Stimulated activated CD8-positive, alpha-beta memory T cell treated with anti-CD3 and anti-CD28 coated beads, Interleukin-7, amount 100 ng/mL, for 1 hour (primary cell): ENCODE measurements around the gene KCNE1.
"Not testable (repeated sequence)": the region's sequence is repeated elsewhere in the genome, so short reads cannot be mapped to it uniquely, and the experiment has no call there.

Experiments
- DNase-seq, 2 donors: peaks; one replicate each; pipeline ENCODE4 v3.0.0-alpha.2; 2020; ENCODE audit warnings: low read depth in 2 of 2

KCNE1 gene

GRCh38 chr21:34417448-34418077 is 94.4 kb downstream of the KCNE1 start:
- DNase-seq: not testable (repeated sequence)

DNA sequence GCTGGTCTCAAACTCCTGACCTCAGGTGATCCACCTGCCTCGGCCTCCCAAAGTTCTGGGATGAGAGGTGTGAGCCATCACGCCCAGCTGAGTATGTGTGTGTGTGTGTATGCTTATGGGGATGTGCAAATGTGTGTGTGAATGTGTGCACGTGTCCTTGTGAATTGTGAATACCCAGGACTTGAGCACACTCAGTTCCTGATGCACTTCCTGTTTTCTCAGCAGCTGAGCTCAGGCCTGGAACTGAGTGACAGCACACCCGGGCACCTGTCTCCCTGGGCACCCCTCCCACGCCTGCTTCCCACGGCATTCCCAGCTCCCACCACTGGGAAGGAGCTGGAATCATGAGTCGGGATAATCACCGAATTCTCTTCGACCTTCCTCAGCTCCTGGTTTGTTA is 104.7 kb downstream of the KCNE1 start:
- not testable (repeated sequence) for DNase-seq

GRCh38 chr21:34406676-34407075 is 105.3 kb downstream of the KCNE1 start:
- DNase-seq: not testable (repeated sequence)

GRCh38 chr21:34406102-34406501 is 105.9 kb downstream of the KCNE1 start:
- DNase-seq: not testable (repeated sequence)

DNA sequence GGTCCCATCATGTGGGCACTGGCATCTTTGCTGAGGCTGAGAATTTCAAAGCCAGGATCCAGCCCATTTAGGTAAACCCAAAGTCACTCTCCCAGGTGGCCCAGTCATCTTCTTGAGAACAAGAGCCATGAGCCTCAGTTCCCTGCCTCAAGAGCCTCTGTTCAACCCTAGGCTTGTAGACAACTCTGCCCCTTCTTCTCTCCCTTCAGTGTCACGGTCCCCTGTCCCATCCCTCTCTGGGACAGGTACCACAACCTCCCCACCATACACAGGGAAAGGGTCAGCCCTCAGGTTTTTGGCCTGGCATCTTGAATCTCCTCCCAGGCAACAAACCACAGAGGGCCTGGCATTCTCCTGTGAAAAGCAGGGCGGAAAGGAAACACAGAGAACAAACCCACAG is 106.3 kb downstream of the KCNE1 start:
- not testable (repeated sequence) for DNase-seq

- not testable (repeated sequence) for DNase-seq
Measured at GRCh38 chr21:34404742-34405141, 107.3 kb downstream of the KCNE1 start.

- not testable (repeated sequence) for DNase-seq
Measured at GRCh38 chr21:34400522-34400921, 111.5 kb downstream of the KCNE1 start.
